PFSK-1 (cell line): ENCODE results near the gene USE1.

ENCODE experiments used
- FOXP2 ChIP-seq: optimal IDR thresholded peaks from 2 replicates; pipeline ENCODE3; 2011; ENCODE audit warnings: borderline replicate concordance, control low read depth, inconsistent platforms; ENCODE audit not compliant: insufficient read depth; ENCODE audit errors: extremely low read length, extremely low read depth
- POLR2AphosphoS5 ChIP-seq: IDR thresholded peaks from 2 replicates; pipeline ENCODE4 v1.6.1; 2012; ENCODE audit warnings: low read depth, mild to moderate bottlenecking, control low read depth, low read length, moderate library complexity
- SIN3A ChIP-seq: IDR thresholded peaks from 2 replicates; pipeline ENCODE4 v1.6.1; 2012; ENCODE audit warnings: mild to moderate bottlenecking, low read length, moderate library complexity, borderline replicate concordance; ENCODE audit not compliant: insufficient read depth
- TAF1 ChIP-seq: IDR thresholded peaks from 2 replicates; pipeline ENCODE4 v1.6.1; 2012; ENCODE audit warnings: low read length, control low read depth, borderline replicate concordance; ENCODE audit not compliant: insufficient read depth
- TF ChIP-seq, protein P1 (sequence below), 2 experiments: IDR thresholded peaks; 2 replicates each; pipeline versions ENCODE4 v1.6.1 to v1.8.0; 2011 to 2012; ENCODE audit warnings: low read depth in 2 of 2, low read length in 2 of 2, control low read depth in 1 of 2, inconsistent platforms in 1 of 2, mild to moderate bottlenecking in 1 of 2, moderate library complexity in 1 of 2; ENCODE audit not compliant: insufficient read depth in 1 of 2

USE1 gene

DNA sequence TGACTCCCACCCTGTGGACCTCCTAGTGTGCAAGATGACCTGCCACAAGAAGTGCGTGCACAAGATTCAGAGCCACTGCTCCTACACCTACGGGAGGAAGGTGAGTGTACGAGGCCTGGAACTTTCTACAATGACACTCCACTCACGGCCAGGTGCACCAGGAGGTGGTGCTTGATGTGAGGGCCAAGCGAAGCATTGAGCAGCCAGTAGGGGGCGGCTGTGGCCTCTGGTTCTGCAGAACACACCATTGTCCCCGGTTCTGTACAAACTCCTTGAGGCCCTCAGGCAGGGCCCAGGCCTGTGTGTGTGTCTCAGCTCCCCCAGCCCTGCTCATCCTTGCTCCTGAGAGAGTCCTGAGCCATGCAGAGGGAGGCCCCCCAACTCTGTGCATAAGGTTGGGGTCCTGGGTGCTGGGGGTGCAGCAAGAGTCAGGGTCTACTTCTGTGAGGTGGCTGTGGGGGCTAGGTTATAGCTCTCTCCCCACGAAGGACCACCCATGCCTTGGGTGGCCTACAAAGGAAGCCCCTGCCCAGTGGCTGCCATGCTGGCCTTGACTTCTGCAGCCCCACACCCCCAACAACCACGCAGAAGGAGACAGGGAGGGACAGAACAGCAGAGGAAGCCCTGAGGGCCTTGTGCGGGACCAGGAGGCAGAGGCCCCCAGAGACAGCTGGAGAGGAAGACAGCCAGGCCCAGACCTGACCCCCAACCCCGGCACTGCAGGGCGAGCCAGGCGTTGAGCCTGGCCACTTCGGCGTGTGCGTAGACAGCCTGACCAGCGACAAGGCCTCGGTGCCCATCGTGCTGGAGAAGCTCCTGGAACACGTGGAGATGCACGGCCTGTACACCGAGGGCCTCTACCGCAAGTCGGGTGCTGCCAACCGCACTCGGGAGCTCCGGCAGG is 9.7 kb upstream of the USE1 start:
- TF ChIP-seq, protein P1, sequence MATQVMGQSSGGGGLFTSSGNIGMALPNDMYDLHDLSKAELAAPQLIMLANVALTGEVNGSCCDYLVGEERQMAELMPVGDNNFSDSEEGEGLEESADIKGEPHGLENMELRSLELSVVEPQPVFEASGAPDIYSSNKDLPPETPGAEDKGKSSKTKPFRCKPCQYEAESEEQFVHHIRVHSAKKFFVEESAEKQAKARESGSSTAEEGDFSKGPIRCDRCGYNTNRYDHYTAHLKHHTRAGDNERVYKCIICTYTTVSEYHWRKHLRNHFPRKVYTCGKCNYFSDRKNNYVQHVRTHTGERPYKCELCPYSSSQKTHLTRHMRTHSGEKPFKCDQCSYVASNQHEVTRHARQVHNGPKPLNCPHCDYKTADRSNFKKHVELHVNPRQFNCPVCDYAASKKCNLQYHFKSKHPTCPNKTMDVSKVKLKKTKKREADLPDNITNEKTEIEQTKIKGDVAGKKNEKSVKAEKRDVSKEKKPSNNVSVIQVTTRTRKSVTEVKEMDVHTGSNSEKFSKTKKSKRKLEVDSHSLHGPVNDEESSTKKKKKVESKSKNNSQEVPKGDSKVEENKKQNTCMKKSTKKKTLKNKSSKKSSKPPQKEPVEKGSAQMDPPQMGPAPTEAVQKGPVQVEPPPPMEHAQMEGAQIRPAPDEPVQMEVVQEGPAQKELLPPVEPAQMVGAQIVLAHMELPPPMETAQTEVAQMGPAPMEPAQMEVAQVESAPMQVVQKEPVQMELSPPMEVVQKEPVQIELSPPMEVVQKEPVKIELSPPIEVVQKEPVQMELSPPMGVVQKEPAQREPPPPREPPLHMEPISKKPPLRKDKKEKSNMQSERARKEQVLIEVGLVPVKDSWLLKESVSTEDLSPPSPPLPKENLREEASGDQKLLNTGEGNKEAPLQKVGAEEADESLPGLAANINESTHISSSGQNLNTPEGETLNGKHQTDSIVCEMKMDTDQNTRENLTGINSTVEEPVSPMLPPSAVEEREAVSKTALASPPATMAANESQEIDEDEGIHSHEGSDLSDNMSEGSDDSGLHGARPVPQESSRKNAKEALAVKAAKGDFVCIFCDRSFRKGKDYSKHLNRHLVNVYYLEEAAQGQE (IDR thresholded peaks at IDR 0.05; ENCODE audit: insufficient read depth in 1 of 2, low read depth in 2 of 2, low read length in 2 of 2), result no peak
- TF ChIP-seq FOXP2, result no peak
- no peak for TF ChIP-seq SIN3A
- TF ChIP-seq POLR2AphosphoS5, result no peak
- no peak for TF ChIP-seq TAF1

DNA sequence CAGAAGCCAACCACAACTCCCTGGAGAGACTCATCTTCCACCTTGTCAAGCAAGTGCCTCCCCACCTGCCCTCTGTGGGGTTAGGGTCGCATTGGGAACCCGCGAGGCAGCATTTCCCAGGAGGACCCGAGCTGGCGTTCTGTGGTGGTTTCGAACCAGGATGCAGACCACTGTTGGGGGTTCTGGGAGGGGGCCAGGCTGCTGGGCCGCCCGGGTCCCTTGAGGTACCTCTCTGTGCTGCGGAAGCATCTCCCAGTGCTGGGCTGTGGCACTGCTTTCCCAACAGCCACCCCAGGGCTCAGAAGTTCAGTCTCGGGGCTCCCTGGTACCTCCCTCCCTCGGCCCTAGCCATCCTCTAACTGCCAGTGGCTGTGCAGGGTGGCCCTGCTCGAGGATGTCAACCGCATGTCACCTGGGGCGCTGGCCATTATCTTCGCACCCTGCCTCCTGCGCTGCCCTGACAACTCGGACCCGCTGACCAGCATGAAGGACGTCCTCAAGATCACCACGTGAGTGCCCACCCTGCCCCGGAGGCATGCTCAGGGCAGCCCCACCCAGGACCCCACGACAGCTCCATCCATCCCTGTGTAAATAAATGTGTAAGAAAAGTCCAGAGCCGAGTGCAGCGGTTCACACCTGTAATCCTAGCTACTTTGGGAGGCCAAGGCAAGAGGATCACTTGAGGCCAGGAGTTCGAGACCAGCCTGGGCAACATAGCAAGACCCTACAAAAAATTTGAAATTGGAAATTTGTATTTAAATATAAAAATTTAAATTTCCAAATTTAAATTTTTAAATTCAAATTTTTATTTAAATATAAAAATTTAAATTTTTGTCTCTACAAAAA is 8.2 kb upstream of the USE1 start:
- no peak for TF ChIP-seq SIN3A
- TF ChIP-seq, protein P1 (IDR thresholded peaks at IDR 0.05; ENCODE audit: insufficient read depth in 1 of 2, low read depth in 2 of 2, low read length in 2 of 2), result no peak
- no peak for TF ChIP-seq POLR2AphosphoS5
- no peak for TF ChIP-seq TAF1
- no peak for TF ChIP-seq FOXP2

DNA sequence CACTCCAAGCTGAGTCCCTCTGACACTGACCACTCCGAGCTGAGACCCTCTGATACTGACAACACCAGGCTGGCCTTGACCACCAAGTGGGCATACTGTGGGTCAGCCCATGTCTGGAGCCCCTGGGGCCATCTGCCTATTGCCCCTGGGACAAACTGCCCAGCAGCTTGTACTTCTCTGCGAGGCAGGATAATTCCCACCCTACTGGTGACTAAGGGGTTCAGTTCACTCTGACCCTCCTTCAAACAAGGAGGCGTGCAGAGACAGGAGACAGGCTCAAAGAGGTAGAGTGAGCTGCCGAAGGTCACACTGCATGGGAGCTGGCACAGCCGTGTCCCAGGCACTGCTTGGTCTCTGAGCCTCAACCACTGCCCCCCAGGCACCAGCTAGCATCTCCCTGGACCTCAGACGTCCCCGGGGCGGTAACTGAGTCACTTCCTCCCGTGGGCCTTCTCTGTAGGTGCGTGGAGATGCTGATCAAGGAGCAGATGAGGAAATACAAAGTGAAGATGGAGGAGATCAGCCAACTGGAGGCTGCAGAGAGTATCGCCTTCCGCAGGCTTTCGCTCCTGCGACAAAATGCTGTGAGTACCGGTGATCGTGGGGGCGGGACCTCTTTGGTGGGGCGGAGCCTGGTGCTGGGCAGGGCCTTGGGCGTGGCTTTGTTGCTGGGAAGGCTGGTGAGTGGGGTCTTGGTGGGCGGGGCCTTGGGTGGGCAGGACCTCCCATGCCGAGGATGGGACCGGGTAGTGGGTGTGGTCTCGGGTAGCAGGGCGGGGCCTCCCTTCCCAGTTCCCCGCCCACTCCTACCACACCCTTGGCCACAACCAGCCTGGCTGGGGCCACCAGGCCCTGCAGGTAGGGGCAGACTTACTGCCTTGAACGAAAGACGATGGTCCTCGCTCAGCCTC is 5.8 kb upstream of the USE1 start:
- TF ChIP-seq POLR2AphosphoS5, result no peak
- TF ChIP-seq, protein P1 (IDR thresholded peaks at IDR 0.05; ENCODE audit: insufficient read depth in 1 of 2, low read depth in 2 of 2, low read length in 2 of 2), result no peak
- TF ChIP-seq TAF1, result no peak
- TF ChIP-seq FOXP2, result no peak
- no peak for TF ChIP-seq SIN3A

DNA sequence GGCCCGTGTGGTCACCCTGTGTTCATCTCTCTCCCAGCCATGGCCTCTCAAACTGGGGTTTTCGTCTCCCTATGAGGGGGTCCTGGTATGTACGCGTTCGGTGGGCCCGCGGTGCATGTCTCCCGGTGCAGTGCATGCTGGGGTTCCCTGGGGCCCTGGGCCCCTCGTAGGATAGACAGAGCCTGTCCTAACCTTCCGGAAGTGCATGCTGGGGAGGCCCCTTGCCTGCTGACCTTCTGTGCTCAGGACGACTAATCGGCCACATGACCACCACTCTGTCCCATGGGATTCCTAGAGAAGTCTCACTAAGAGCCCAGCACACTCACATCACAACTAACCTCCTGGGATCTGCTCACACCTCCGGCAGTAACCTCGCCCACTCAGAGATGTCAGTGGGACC is 4.9 kb upstream of the USE1 start:
- TF ChIP-seq SIN3A (no peak), FOXP2 (no peak), POLR2AphosphoS5 (no peak), TAF1 (no peak)
- TF ChIP-seq, protein P1 (IDR thresholded peaks at IDR 0.05; ENCODE audit: insufficient read depth in 1 of 2, low read depth in 2 of 2, low read length in 2 of 2), result no peak
